Stimulated activated CD8-positive, alpha-beta memory T cell treated with anti-CD3 and anti-CD28 coated beads, Interleukin-2, amount 100 ng/mL, for 1 hour (primary cell): ENCODE data around the gene COX7C.
"Not testable (repeated sequence)": the region's sequence is repeated elsewhere in the genome, so short reads cannot be mapped to it uniquely, and the experiment has no call there.

Experiments
- DNase-seq, 2 donors: peaks; one replicate each; pipeline ENCODE4 v3.0.0-alpha.2; 2020; ENCODE audit warnings: low read depth in 2 of 2

The COX7C gene, protein sequence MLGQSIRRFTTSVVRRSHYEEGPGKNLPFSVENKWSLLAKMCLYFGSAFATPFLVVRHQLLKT

DNA sequence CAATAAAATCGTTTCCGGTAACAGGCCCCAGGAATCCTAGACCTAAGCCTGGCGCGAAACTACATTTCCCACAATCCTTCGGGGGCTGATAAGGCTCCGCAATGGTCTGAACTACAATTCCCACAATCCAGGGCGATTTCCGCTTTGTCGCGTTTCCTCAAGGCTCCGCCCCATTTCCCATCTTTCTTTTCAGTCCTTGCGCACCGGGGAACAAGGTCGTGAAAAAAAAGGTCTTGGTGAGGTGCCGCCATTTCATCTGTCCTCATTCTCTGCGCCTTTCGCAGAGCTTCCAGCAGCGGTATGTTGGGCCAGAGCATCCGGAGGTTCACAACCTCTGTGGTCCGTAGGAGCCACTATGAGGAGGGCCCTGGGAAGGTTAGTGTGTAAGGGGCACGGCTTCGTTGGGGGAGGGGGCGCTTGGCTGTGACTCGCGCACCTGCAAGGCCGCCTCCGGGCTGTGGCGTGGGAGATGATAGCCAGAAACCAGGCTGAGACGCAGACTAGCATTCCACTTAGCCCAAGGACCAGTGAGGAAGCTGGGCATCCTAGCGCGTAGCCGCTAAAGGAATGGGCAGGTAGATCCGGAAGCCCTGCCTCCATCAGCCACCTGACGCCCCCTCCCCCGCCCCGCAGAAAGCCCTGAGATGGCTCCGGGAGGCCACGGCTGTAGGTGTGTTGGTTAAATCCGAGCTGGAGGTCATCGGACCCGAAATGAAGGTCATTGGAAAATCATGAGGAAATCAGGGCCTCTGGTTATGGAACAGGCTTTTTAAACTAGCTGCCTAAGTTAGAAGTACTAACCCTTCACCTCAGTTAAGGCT is at the start of gene COX7C:
COX7C (plus strand) TSS at position 186 of the 821 bp plus-strand sequence; CDS start at position 301, 115 bp downstream.
- DNase-seq, result peak; percentile 75 to 81

DNA sequence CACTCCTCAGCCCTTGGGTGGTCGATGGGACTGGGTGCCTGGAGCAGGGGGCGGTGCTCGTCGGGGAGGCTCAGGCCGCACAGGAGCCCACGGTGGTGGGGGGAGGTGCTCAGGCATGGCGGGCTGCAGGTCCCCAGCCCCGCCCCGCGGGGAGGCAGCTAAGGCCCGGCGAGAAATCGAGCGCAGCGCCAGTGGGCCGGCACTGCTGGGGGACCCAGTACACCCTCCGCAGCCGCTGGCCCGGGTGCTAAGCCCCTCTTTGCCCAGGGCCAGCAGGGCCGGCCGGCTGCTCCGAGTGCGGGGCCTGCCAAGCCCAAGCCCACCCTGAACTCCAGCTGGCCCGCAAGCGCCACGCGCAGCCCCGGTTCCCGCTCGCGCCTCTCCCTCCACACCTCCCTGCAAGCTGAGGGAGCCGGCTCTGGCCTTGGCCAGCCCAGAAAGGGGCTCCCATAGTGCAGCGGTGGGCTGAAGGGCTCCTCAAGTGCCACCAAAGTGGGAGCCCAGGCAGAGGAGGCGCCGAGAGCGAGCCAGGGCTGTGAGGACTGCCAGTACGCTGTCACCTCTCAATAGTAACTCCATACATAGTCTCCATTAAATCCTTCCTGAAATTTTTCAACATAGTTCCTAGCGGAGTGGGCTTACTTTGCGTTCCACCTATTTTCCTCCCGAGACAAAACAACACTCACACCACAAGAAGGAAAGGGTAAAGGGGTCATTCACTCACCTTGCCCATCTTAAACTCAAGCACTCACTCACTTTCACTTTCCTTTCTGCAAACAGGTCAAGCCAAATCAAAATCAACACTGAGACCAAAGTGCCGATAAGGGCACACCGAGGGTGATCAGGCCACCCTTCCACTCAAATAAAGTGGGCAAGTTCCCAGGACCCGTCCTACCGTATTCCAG is 48.0 kb upstream of the COX7C start:
- DNase-seq, result not testable (repeated sequence)

DNA sequence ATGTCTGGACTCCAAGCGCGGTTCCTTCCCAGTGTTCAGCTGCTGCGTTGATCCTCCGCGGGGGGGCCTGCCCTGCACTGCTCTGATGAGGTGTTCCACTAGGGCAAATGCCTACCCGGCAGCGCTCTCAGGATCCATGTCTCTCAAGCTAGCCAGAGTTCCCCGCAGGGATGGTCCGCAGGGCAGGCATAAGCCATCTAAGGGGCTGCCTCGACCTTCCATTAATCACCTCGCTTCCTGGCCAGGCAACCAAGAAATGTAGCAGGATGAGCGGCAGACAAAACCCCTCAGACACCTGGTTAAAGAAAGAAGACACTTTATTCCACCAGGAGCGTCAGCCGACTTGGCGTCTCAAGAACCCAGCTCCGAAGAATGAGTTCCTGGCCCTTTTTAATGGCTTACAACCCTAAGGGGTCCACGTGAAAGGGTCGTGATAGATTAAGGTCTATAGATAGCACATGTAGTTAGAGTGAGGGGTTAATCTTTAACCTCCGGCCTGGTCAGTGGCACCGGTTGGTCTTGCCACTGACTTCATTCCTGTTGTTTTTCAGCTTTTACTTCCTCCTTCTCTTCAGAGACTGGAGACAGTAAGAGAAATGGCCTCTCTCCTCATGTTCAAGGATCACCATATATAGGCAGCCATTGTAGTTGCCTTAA is 47.2 kb upstream of the COX7C start:
- no peak for DNase-seq

DNA sequence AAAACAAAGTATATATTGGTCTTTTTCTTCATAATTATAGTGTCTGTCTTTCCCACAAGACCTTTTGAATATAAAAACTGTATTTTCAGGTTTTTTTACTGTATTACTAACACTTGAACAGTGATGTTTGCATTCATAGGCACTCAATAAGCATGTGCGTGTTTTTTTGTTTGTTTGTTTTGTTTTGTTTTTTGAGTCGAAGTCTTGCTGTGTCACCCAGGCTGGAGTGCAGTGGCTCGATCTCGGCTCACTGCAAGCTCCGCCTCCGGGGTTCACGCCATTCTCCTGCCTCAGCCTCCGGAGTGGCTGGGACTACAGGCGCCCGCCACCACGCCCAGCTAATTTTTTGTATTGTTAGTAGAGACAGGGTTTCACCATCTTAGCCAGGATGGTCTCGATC is 46.6 kb upstream of the COX7C start:
- not testable (repeated sequence) for DNase-seq

DNA sequence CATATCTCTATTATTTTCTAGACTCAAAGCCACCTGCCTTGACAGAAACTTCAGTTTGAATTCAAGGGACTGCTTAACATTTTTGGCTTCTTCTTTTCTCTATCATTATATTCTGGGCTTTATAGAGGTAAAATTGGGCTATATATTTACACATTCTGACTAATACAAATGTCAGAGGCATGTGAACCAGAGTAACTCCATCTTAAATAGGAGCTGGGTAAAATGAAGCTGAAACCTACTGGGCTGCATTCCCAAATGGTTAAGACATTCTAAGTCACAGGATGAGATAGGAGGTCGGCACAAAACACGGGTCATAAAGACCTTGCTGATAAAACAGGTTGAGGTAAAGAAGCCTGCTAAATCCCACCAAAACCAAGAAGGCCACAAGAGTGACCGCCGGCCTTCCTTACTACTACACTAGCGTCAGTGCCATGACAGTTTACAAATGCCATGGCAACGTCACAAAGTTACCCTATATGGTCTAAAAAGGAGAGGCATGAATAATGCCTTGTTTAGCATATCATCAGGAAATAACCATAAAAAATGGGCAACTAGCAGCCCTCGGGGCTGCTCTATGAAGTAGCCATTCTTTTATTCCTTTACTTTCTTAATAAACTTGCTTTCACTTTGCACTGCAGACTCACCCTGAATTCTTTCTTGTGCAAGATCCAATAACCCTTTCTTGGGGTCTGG is 44.8 kb upstream of the COX7C start:
- DNase-seq, result no peak

DNA sequence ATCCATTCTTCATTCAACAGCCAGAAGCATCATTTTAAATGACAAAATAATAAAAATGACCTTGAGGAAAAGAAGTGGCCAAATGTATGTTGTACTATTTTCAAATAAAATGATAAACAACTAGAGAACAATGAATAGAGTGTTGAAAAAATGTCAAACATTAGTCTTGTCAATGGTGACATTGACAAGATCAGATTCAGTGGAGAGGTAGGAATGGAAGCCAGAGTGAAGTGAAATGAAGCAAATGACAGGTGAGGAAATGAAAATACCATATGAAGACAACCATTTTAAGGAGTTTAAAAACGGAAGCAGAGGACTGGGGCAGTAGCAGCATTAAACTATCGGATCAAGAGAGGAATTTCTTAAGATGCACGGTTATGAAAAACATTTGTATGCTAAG is 38.2 kb upstream of the COX7C start:
- no peak for DNase-seq

DNA sequence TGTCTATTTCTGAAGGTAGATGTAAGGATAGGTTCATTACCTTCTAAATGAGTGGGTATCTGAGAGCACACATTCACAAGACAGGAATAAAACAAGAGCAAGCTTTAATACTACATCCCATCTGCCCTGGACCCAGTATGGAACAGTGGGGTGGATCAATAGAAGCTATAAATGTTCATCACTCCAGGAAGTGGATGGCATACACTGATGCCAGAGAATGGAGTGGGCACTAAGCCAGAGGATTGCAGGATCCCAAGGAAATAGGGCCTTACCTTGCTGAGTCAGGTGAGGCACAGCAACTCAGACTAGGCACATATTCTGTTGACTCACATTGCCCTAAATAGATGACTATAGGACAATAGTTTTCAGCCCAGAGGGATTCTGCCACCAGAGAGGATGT is 21.3 kb upstream of the COX7C start:
- no peak for DNase-seq

DNA sequence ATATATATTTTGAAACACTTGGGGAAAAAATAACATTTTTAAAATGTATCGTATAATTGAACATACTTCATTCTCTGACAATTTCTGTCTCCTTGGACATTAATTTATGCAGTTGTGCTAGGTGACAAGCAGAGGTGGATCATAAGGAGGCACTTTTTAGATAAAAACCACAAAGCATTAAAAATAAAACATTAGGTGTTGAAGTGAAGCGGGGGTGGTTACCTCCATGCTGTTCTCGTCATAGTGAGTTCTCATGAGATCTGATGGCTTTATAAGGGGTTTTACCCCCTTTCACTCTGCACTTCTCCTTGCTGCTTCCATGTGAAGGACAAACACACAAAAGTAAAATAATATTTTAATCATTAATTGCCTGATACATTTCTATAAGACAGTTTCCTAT is 11.9 kb upstream of the COX7C start:
- DNase-seq, result no peak

DNA sequence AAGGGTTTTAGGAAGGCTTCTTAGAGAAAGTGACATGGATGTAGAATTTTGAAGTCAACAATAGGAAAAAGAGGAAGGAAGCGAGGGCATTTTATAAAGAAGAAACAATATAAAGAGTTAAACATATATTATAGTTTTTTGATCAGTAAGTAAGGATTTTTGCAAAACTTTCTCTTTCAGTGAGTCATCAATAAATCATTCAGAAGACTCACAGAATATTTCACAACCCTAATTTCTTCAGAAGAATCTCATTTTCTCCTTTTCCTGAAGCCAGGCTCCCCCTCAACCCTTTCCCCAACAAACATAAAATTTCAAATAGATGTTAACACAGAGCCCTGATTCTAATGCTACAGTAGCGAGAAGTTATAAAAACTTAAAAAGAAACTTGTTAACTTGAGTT is 4.3 kb upstream of the COX7C start:
- DNase-seq, result no peak

DNA sequence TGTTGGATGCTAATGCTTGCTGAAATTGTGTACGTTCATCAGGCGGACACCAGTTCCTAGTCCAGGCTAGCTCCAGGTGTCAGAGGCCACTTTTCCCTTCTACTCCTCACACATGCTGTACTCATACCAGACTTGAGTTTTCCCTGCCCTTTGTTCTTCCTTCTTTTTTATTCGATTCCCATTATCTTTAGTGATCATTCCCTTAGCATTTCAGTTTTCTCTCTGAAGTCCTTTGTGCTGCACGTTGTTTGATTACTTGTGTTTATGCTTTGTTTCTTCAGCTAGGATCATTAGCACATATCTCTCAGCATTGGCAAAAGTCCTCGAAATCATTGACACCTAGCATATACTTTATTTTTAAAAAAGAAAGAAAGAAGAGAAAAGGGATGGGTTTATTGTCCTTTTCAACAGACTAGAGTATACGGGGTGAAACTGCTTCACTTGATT is 409 bp upstream of the COX7C start:
- no peak for DNase-seq

DNA sequence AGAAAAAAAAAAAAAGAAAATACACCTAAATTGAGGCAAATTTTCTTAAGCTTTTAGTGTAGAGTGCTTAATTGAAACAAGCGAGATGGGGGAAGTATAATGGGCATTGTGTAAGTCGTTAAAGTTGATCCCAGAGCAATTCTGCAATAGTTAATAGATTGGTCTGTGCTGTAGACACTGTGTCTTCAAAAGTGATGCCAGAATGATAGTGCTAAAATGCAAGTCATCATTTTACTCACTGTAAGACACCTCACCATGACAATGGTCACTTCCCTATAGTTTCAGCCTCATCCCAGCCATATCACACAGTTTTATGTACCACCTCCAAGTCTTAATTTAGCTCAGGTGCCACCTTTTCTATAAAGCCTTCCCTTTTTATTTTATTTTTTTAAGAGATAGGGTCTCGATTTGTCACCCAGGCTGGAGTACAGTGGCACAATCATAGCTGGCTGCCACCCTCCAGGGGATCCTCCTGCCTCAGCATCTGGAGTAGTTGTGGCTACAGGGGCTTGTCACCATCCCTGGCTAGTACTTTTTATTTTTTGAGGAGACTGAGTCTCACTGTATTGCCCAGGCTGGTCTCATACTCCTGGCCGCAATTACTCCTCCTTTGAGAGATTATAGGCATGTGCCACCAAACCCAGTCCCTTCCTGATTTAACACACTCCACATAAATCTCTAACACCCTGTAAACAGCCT is 6.2 kb downstream of the COX7C start:
- no peak for DNase-seq

DNA sequence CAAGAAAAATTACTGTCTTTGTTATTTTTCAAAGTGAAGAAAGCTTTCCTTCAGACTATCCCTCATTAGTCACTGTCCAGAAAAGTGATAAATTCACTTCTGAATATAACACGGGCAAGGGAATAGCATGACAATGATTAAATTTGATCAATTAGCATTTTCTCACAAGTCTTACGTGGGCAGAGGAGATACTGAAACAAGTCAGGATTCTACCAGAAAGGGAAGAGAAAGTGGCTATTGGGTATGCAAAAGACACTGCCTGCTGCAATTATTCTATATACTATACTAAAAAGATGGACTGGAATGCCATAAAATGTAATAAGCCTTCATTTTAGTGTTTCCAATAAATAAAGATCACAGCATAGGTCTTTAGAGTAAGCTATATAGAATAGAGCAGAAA is 7.4 kb downstream of the COX7C start:
- DNase-seq, result no peak

DNA sequence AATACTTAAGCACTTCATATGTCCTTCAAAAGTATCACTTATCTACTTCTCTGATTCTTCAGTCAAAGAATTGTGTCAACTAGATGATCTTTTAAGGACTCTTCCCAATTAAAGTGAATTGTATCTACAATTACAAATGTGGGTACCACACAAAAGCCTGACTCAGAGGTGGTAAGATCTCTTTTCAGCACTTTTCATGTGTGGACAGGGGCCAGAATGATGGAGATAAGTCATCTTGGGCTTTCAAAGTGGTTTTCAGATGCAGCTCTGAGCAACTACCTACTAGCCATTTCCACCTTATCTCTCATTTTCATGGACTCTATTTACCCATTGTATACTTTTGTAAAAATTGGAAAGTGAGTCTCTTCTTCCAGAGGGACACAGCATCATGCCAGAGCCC is 8.4 kb downstream of the COX7C start:
- DNase-seq, result no peak

DNA sequence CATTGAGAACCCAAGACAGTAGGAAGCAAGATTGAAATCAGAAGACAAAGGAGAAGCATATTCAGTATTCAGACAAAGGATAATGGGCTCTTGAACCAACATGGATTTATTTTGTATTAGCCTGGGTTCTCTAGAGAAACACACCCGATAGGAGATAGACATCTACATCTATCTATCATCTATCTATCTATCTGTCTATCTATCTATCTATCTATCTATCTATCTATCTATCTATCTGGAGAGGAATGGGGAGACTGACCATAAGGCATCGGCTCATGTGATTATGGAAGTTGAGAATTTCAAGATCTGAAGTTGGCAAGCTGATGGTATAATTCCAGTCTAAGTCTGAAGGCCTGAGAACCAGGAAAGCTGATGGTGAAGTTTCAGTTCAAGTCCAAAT is 13.4 kb downstream of the COX7C start:
- DNase-seq, result no peak

DNA sequence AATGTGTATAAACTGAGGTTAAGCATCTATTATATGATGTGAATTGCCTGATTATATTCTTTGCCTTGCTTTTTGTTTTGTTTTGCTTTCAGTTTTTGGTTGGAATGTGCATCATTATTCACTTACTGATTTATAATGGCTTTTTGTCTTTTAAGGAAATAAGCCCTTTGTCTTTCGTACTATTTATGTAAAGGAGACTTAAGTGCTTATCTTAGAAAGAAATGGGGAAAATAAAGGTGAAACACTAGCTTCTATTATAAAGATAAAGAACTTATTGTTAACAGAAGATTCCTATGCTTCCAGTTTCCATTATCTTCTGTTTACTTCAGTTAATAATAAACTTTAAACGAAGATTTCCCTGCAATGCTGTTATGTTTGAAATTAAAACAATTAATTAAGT is 23.3 kb downstream of the COX7C start:
- no peak for DNase-seq

DNA sequence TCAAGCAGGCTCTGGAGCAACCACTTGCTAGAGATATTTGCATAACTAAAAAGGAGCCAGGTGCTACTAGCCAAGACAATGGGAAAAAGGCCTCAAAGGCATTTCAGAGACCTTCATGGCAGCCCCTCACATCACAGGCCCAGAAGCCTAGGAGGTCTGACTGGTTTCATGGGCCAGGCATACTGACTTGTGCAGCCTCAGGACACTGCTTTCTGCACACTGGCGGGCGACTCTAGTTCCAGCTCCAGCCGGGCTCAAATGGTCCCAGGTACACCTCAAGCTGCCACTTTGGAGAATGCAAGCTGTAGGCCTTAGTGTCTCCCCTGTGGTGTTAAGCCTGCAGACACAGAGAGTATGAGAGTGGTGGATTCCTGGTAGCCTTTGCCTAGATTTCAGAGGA is 27.1 kb downstream of the COX7C start:
- DNase-seq, result no peak

DNA sequence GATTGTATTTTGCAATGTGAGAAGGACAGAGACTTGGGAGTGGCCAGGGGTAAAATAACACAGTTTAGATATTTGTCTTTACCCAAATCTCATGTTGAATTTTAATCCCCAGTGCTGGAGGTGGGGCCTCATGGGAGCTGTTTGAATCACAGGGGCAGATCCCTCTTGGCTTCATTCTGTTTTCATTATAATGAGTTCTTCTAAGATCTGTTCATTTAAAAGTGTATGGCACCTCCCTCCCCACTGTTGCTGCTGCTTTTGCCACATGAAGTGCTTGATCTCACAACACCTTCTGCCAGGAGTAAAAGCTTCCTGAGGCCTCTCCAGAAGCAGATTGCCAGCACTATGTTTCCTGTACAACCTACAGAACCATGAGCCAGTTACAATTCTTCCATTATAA is 28.1 kb downstream of the COX7C start:
- no peak for DNase-seq

DNA sequence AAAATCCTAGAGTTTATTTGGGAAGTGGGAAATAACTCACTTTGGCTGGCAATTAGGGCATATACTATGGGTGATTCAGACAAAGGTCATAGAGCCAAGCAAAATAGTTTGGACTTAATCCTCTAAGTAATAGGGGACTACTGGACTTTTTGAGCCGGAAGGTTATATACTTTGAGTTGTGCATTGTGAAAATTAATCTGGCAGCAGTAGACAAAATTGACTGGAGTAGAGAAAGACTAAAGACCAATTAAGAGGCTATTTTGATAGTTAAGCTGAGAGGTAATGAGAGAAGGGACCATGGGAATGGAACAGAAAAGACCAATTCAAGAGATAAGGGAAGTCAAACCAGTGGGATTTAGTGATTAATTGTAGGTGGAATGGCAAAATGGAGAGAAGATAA is 28.9 kb downstream of the COX7C start:
- no peak for DNase-seq

DNA sequence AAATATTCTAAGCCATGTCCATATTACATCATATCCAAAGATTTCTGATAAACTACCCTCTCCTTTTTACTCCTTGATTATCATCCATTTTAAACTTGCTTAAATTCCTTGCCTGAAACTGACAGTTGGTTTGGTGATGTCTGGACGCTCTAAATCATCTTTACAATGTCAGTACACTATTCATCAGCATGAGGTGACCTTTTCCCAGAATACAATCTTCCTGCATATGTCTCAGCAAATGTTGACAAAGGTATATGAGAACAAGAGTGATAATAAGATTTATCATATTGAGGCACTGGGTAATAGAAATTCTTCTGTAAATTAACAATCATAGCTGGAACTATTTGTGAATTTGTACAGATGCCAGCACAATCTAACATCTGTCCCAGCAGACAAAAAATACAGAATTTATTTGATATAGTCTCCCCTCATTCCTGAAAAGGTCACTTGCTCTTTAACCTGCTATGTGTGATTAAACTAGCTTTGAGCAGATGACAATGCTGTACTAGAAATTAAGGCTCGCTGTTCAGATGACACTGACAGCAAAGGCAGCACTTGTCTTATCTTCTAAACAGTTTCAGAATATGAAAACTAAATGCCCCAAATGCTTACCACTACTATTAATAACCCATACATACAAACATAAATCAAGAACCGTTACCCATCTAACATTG is 32.2 kb downstream of the COX7C start:
- DNase-seq, result no peak

DNA sequence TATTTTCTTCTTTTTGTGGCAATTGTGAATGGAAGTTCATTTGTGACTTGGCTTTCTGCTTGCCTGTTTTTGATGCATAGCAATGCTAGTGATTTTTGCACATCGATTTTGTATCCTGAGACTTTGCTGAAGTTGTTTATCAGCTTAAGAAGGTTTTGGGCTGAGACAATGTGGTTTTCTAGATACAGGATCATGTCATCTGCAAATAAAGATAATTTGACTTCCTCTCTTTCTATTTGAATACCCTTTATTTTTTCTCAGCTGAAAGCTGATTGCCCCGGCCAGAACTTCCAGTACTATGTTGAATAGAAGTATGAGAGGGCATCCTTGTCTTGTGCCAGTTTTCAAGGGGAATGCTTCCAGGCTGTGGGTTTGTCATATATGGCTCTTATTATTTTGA is 43.0 kb downstream of the COX7C start:
- not testable (repeated sequence) for DNase-seq
